Measurements from ENCODE around the gene AFMID. TPM values are rescaled to one million over a fixed set of nuclear protein-coding genes. Genes with fewer than 3 reads are reported as not detected.

Gene AFMID
- total and polyA plus RNA-seq, 7 donors = 7.4 to 20.8 (median 9.3) TPM

GRCh38 chr17:78247304-78247703, 60.1 kb downstream of the AFMID start:
- H3K27ac ChIP-seq = no peak overlapping the region
- intact Hi-C loops (cut with DNase I) = no loop called here
- ATAC-seq = no peak
- H3K9me3 ChIP-seq = no peaks in the 10 kb centered on the region
- peaks cover 5% of the 10 kb centered on the region for H3K4me1 ChIP-seq
- no peaks in the 10 kb centered on the region for H3K27me3 ChIP-seq (ENCODE audit: insufficient read depth in 3 of 3, low read length in 2 of 3)
- TF ChIP-seq CTCF (IDR thresholded peaks at IDR 0.05) = no peak
- H3K36me3 ChIP-seq (ENCODE audit: insufficient read depth in 1 of 2, low read depth in 1 of 2) = no peaks in the 10 kb centered on the region
- no peak for DNase-seq
- H3K4me3 ChIP-seq = no peak overlapping the region
- WGBS, 3 donors = 79 to 88% (median 82%) methylated on average over 8 of the region's 8 CpGs

DNA sequence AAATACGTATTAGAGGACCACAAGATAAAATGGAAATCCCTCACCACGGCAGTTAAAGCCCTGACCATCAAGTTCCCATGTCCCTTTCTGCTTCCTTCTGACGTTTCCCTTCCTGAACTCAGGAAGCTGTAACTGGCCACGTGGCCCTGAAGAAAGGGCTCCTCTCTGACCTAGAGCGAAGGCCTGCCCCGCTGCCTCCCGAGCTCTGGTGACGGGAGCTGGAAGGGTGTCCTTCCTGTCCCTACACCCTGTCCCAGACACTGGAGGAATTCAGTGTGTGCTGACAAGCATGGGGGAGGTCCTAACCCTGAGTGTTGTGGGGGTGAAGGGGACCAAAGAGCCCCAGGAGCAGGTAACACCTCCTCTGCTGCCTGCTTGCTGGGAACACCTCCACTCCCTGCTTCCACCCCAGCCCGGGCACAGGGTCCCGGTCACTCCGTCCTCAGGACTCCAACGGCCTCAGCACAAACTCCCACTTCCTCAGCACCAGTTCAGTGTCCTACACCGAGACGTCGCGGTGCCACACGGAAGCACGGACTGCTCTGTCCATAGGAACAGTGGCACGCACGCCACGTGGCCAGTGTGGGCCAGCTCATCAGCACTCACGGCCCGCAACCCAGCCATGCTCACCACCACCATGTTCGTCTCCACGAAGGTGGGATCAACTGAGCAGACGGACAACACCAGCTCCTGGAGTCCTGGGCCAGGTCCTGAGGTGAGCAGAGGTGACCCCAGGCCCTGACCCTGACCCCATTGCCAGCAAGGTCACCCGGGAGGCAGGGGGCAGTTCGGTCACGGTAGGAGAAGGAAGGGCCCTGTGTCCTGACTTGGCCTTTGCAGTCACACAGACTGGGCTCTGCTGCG, 61.1 kb downstream of the AFMID start:
- Histone ChIP-seq H3K27me3 (ENCODE audit: insufficient read depth in 3 of 3, low read length in 2 of 3) (no peaks in the 10 kb centered on the region), H3K27ac (peak overlapping the region; percentile 50), H3K4me1 (peaks cover 7% of the 10 kb centered on the region), H3K36me3 (ENCODE audit: insufficient read depth in 1 of 2, low read depth in 1 of 2) (no peaks in the 10 kb centered on the region), H3K4me3 (peak overlapping the region; percentile 41), H3K9me3 (no peaks in the 10 kb centered on the region)
- intact Hi-C loops (cut with DNase I) = no loop called here
- ATAC-seq = no peak
- no peak for TF ChIP-seq CTCF (IDR thresholded peaks at IDR 0.05)
- 74 to 78% (median 76%) methylated on average over 30 of the region's 30 CpGs for WGBS, 3 donors
- no peak for DNase-seq

- peak overlapping the region; percentile 41 for H3K4me3 ChIP-seq
- ATAC-seq = no peak
- no peak for DNase-seq
Observed at GRCh38 chr17:78249074-78249817, 62.1 kb downstream of the AFMID start.

More at GRCh38 chr17:78249074-78249817, 62.1 kb downstream of the AFMID start:
- intact Hi-C loops (cut with DNase I) = no loop called here
- Histone ChIP-seq H3K36me3 (ENCODE audit: insufficient read depth in 1 of 2, low read depth in 1 of 2) (no peaks in the 10 kb centered on the region), H3K27ac (peak overlapping the region; percentile 50), H3K27me3 (ENCODE audit: insufficient read depth in 3 of 3, low read length in 2 of 3) (no peaks in the 10 kb centered on the region), H3K4me1 (peaks cover 13% of the 10 kb centered on the region), H3K9me3 (no peaks in the 10 kb centered on the region)
- 81 to 84% (median 82%) methylated on average over 15 to 16 of the region's 16 CpGs for WGBS, 3 donors
- TF ChIP-seq CTCF (IDR thresholded peaks at IDR 0.05) = no peak

All from psoas muscle (tissue), 8 donors.